GM23248 (cell line): Measurements from ENCODE around the gene UTRN.

Experiments used
- EZH2 ChIP-seq: fragments of 200-600 bp; sonication (generic); IDR thresholded peaks from 2 replicates; pipeline ENCODE4 v1.6.1; 2018; ENCODE audit warnings: antibody characterized with exemption, mild to moderate bottlenecking; ENCODE audit not compliant: insufficient read depth, poor library complexity, severe bottlenecking
- EZH2phosphoT487 ChIP-seq: fragments of 200-600 bp; sonication (generic); IDR thresholded peaks from 2 replicates; pipeline ENCODE4 v1.6.1; 2018; ENCODE audit warnings: antibody characterized with exemption, moderate library complexity, mild to moderate bottlenecking, low read depth; ENCODE audit not compliant: insufficient read depth

- TF ChIP-seq EZH2 (no peak), EZH2phosphoT487 (no peak)
Measured at GRCh38 chr6:144292372-144292771, 7.2 kb downstream of the UTRN start.
